GM04504 (cell line): ENCODE data around the gene NDST1.
"Not testable (repeated sequence)": the region's sequence is repeated elsewhere in the genome, so short reads cannot be mapped to it uniquely, and the experiment has no call there.

Source experiments
- DNase-seq: peaks from one replicate; pipeline ENCODE4 v3.0.0-alpha.2; 2012; ENCODE audit warnings: low read depth

The NDST1 gene

DNA sequence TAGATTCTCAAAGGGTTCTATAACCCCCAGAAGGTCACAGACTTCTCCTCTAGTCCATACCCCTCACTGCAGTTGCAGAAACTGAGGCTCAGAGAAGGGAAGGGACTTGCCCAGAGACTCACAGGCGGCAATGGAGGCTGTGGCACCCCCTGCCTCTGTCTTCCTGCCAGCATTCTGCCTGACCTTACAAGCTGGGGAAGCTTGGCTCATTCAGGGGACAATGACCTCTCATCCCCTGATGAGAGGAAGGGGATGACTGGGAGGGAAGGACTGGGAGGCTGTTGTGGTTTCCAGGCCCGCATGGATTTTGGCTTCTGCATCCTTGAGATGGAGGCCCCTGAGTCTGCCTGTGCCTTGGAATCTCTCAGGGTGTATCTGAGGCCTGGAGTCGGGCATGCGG, 897 bp downstream of the NDST1 start:
- DNase-seq = no peak

GRCh38 chr5:150509992-150510391, 2.1 kb downstream of the NDST1 start:
- DNase-seq = no peak

GRCh38 chr5:150510460-150511263, 2.7 kb downstream of the NDST1 start:
- DNase-seq = no peak

GRCh38 chr5:150511578-150512367, 3.8 kb downstream of the NDST1 start:
- peak; percentile 85 for DNase-seq

DNA sequence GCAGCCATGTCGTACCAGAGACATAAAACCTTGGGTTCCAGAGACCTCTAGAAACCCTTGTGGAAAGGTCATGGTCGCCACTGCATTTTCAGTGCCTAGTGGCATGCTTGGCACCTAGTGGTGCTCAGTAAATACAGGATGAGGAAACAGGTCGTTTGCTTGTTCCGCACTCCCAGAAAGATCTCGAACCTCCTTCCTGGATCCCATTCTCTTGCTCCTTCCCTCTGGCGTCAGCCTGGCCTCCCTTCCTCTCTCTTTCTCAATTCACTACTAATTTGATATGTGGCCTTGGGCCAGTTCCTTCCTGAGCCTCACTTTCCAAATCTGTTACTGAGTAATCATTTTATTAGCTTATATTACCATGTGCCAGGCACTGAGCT, 4.4 kb downstream of the NDST1 start:
- no peak for DNase-seq

DNA sequence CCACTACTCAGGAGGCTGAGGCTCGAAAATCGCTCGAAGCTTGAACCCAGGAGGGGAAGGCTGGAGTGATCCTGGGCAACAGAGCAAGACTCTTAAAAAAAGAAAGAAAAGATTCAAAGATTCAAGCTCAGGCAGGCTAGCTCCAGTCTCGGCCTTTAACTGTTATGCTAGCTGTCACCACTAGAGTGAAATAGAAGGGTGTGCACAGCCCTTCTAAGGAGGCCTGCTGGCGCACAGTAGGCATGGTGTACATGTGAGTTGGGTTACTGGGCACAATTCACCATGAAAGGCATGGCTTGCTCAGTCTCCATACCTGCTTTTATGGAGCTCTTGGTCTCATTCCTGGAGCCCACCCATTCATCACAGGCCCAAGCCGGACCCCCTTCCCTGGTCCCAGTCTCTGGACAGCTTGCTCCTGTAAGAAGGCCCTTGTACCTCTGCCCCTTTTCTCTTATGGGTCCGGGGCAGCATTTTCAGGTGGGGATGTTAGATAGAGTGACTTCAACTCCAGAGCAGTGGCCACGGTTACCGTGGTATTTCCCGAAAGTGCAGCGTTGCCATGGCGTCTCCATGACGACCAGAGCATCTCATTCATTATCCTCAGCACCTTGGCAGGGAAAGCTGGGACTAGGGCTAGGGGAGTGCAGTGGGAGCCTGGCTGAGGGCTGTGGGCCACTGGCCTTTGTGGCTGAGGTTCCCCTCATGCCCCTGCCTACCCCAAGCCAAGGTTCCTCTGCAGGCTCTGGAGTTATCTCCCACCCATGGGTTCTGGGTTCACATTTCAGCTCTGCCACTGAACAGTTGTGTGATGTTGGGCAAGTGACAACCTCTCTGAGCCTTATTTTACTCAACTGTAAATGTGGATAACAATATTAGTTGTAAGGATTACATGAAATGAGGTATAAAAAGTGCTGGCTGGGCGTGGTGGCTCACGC, 5.7 kb downstream of the NDST1 start:
- DNase-seq = no peak

GRCh38 chr5:150514708-150515211, 6.8 kb downstream of the NDST1 start:
- no peak for DNase-seq

- peak; percentile 68 for DNase-seq
These were observed 7.5 kb downstream of the NDST1 start for GRCh38 chr5:150515446-150515845.

DNA sequence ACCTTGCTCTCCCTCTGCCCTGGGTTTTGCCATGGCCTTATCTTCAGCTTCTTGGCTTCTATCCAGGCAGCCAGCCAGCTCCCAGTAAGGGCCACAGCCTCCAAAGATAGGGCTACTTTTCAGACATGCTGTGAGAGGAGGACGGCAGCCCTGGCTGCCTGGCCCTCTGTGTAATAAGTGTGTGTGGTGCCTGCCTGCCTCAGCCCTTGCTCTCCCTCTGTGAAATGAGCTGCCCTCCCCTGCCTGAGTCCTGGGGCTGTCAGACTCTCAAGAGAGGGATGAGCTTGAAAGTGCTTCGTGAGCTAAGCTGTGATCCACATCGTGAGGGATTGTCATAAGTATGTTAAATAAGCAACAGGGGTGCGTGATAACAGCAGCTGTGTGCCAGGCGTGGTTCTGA, 8.1 kb downstream of the NDST1 start:
- no peak for DNase-seq

- DNase-seq = peak; percentile 96
These were observed 9.6 kb downstream of the NDST1 start for GRCh38 chr5:150517272-150518152.

DNA sequence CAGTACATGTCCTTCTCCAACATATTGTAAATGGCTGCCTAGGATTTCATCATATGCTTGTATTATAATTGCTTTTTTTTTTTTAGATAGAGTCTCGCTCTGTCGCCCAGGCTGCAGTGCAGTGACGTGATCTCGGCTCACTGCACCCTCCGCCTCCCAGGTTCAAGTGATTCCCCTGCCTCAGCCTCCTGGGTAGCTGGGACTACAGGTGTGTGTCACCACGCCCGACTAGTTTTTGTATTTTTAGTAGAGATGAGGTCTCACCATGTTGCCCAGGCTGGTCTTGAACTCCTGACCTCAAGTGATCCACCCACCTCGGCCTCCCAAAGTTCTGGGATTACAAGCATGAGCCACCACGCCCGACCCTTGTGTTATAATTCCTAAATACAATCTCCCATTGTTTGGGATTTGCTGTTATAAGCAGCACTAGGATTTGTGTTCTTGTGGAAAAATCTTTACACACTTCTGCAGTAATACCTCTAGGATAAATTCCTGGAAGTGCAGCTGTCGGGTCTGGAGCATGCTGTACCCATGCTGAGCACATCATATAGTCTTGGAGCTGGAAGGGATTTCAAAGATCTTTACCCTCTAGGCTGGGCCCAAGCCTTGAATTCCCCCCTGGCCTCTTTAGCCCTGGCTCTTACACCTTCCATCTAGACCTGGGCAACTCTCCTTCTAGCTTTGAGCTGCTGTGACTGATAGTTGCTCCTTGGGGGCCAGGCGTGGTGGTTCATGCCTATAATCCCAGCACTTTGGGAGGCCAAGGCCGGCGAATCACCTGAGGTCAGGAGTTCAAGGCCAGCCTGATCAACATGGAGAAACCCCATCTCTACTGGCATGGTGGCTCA, 11.0 kb downstream of the NDST1 start:
- not testable (repeated sequence) for DNase-seq

DNA sequence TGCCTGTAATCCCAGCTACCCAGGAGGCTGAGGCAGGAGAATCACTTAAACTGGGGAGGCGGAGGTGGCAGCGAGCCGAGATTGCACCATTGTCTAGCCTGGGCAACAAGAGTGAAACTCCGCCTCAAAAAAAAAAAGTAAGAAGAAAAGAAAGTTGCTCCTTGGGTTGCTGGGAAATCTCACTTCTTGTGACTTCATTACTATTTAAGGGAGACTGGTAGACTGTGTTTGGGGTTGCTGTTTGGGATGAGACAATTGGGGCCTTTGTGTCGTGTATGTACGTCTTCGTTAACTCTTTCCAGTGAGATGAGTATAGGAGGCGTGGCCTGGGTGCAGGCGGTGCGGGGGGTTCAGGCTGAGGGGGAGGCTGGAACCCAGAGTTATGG, 11.6 kb downstream of the NDST1 start:
- no peak for DNase-seq

DNA sequence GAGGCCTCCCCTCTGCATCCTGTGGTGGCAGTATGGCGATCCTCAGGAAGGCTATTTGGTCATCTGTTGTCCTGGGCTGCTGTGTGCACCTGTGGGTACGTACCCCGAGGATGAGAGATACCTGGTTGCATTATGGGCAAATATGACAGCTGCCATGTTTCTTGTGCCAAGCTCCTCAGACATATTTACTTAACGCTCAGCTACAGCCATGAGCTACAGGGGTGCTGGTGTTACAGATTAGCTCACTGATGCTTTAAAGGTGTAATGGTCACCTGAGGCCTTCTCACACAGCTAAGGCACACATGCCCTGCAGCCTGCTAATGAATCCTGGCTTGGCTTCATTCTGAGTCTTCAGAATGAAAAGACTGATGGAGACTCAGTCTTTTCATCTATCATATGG, 12.0 kb downstream of the NDST1 start:
- DNase-seq = no peak

GRCh38 chr5:150520747-150521521, 13.0 kb downstream of the NDST1 start:
- DNase-seq = no peak

- DNase-seq = no peak
These were observed 13.5 kb downstream of the NDST1 start for GRCh38 chr5:150521522-150521817.

DNA sequence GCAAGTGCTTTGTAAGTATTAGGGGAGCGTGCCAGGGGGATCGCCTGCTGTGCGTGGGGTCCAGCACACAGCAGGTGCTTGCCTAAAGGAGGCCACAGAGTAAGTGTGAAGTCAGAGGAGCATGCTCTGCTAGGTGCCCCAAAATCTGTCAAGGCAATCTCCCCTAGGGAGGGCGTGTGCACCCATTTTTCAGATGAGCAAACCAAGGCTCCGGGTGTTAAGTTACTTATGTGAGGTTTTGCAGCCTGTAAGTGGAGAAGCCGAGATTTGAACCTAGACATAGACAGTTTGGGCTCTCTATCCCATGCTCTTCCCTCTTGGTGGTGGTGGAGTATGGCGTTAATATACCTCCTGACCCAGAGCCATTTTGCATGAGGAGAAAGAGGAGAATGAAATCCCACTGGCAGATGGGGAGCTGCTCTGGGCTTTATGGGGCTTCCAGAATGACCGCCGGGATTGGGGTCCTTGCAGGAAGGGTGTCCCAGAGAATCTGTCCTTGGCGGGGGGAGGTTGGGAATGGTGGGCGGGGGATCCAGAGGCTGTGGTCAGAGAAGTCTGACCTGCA, 14.1 kb downstream of the NDST1 start:
- DNase-seq = no peak

- no peak for DNase-seq
These were observed 14.8 kb downstream of the NDST1 start for GRCh38 chr5:150522504-150523414.
